CD4-positive, alpha-beta T cell treated with Interleukin-17A for 4 hours (primary cell): ENCODE measurements around the gene ZBTB20.

Experiments used
- DNase-seq: peaks from one replicate; pipeline ENCODE4 v3.0.0-alpha.2; 2020; ENCODE audit warnings: mixed read lengths

The ZBTB20 gene

GRCh38 chr3:114563720-114564119 lies 583.4 kb downstream of the ZBTB20 start:
- DNase-seq = no peak

DNA sequence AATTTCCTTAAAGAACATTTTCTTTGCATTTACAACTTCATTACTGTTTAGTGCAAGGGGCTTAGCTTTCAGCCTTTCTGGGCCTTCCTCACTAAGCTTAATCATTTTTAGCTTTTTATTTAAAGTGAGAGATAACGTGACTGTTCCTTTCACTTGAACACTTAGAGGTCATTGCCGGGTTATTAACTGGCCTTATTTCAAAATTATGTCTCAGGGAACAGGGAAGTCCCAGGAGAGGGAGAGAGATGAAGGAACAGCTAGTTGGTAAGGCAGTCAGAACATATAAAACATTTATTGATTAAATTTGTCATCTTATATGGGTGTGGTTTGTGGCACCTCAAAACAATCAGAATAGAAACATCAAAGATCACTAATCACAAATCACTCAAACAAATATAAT lies 584.5 kb downstream of the ZBTB20 start:
- DNase-seq = no peak

DNA sequence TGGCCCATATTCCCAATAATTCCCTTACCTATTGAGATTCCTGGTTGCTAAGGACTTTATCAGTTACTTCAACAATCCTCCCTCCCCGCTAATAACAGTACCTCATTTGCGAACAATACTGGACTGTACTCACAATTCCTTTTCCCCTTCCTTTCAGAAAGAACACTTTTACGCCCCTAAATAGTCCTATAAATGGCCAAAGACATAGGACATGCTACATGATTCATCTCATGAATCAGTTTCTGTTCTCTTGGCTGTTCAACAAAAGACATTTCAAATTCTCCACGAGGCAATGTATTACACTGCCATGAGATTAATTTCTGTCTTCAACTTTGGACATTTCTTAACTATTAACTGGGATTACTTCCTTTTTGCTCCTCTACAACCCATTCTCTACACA lies 588.8 kb downstream of the ZBTB20 start:
- no peak for DNase-seq

DNA sequence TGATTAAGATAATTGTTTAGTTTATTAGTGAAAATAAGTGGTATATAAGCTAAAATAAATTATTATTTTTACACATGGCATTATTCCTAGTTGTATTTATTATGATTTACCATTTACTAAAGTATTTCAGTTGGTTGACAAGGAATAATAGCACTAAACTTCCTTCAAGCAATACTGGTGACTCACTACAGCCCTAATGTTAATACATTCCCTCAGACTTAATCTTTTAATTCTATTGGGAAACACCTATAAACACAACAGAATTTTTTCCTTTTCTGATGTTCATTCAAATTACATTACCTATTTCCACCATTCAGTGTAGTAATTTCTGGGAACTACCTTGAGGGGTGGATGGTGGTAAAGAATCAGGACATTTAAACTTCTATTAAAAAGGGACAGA lies 589.3 kb downstream of the ZBTB20 start:
- no peak for DNase-seq

DNA sequence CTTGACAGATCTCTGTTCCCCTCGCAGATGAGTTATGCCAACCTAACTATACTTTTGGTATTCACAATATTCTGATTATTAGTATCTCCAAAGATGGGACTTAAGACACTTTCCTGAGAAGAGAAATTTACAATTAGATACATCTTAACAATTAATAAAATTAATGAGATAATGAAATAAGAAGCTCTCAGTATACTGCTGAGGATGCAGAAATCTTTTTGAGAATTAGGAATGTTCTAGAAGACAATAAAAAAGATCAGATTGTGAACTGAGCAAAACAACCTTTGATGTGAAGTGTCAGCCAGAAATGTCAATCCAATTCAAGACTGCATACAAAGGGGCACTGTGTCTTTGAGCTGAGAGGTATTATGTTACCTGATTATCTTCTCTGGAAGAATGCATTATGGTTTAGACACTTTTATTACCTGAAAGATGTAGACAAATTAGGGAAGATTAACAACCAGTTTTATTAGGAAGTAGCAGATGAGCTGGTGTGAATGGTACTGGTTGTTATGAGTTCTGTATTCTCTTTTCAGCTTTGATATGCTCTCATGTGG lies 590.4 kb downstream of the ZBTB20 start:
- no peak for DNase-seq

DNA sequence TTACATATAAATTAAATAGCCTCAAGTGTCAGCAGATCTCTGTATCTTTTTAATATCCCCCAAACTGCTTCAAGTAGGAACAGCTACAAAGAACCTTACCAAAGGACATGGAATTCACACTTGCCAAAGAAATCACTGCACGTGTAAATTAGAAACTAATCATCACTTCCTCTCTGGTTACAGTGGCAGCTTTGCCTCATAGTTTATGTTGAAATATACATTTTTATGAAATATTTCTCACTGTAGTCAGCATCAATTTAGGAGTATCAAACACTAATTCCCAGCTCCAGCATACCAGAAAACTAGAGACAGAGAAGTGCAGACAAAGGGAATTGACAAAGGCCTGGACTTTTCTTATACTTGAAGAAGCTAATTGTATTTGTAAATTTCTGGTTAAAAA lies 592.4 kb downstream of the ZBTB20 start:
- DNase-seq = no peak

GRCh38 chr3:114553949-114554593 lies 593.0 kb downstream of the ZBTB20 start:
- DNase-seq = no peak

DNA sequence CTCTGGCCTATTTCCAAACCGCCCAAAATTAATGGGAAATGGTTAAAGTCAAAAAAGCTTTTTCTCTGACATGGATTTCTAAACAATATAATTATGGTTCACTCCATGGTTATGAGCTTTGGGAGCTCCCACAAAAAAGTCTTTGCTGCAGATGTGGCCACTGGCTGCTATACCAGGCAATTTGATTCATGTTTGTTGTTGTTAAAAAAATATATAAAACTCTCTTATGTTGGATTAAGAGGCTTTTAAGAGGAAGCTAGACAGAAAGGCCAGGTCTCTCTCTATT lies 594.6 kb downstream of the ZBTB20 start:
- DNase-seq = no peak

DNA sequence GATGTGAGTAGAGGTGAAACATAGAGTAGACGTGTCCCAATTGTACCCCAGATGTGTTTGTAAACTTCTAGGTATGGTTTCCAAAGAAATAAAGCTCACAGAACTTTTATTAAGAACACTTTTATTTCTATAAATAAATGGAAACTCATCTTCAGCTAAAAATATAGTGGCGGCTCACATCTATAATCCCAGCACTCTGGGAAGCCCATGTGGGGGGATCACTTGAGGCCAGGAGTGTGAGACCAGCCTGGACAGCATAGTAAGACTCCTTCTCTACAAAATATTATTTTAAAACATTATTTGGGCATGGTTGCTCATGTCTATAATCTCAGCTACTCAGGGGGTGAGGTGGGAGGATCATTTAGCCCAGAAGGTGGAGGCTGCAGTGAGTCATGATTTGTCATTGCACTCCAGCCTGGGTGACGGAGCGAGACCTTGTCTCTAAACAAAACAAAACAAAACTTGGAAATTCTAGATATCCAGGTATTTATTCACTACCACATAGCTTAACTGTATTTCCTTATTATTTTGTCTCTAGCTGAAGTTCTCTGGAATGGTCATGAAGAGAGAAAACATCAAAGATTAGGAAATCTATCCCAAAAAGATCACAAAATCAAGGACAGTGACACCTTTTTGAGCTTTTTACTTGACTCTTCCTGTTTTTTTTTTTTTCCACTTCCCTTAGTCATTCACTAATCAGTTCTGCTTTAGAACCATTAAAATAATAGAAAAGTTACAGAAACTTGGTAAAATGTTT lies 595.1 kb downstream of the ZBTB20 start:
- DNase-seq = no peak

- no peak for DNase-seq
These were observed 596.9 kb downstream of the ZBTB20 start for GRCh38 chr3:114550165-114550564.

GRCh38 chr3:114545193-114545592 lies 601.9 kb downstream of the ZBTB20 start:
- no peak for DNase-seq

- DNase-seq = no peak
These were observed 604.7 kb downstream of the ZBTB20 start for GRCh38 chr3:114542359-114542758.

DNA sequence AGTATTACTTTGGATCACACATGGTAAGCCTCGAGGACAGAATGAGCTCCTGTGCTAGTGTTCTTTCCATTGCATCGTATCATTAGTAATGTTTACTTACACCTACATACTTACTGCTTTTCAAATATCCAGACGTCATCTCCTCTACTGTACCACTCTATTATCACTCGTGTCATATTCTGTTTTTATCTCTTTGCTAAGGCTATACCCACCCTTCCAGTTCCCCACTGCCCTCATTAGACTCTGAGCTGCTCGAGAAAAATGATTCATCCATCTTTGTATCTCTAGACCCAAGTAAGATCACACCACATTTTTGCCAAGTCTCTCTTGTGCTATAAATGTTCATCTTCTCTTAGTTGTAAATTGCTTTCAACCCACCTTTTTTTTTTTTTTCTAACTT lies 607.6 kb downstream of the ZBTB20 start:
- no peak for DNase-seq

GRCh38 chr3:114538211-114538610 lies 608.9 kb downstream of the ZBTB20 start:
- DNase-seq = no peak

GRCh38 chr3:114528517-114528916 lies 618.6 kb downstream of the ZBTB20 start:
- DNase-seq = no peak

DNA sequence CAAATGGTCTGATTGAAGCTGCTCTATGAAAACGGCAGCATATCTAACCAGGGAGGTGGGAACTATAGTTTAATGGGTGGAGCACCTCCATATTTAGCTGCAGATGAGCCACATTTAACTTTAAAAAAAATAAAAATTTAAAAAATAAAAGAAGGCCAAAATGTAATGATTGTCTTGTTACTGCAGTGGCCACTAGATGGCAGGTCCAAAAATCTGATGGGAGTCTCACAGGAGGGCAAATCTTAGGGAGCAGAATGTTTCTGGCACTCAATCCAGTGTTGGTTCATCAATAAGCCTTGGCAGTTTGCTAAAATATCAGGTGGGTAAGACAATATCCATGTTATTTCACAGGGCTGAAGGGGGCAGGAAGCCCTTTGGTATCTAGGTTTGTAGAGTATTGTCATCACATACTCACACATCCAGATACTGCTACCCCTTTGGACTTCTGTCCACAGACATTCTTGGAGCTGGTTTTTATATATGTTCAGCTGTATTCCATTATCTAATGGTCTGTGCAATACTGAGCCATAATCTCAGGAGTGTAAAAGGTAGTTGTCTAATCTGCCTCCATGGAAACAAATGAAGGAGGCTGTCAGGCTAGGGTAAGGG lies 619.9 kb downstream of the ZBTB20 start:
- no peak for DNase-seq

- no peak for DNase-seq
These were observed 621.8 kb downstream of the ZBTB20 start for GRCh38 chr3:114525278-114525677.

DNA sequence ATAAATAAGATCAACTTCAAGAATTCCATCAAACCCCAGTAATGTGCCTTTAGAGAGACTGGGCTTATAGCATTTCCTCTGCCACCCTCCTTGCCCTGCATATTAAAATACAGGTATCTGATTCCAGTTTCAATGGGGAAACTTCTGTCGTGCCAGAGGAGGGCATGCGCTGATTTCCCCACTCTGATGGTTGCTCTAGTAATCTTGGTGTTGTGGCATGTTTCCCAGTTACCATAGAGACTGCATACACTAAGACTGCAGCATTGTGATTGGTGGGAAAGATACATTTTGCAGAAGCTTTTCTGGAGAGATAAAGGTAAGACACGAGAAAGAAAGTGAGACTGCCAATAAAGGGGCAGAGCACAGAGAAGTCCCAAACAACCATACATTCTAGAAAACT lies 627.7 kb downstream of the ZBTB20 start:
- DNase-seq = no peak

DNA sequence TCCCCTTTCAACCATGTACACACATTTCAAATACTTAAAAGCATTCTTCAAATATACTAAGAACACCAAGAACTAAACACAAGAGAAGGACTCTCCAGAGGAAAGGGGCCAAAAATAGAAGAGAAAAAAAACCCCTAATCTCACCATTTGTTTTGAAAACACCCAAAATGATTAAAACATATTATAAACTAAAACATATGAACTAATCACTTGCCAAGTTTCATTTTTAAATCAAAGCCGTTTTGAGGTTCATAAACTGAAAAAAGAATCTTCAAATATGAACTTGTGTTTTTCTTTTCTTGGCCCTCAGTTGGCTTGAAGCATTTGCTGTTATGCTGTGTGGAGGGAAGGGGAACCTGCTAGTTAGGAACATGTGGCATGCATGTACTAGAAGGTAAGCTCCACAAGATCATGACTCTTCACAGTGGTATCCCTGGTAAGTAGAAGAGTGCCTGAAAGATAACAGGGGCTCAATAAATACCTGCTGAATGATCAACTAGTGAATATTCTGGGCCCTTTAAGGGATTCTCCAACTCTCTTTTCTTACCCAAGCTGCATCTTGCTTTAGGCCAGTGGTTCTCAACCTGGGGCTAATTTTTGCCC lies 628.8 kb downstream of the ZBTB20 start:
- DNase-seq = no peak

DNA sequence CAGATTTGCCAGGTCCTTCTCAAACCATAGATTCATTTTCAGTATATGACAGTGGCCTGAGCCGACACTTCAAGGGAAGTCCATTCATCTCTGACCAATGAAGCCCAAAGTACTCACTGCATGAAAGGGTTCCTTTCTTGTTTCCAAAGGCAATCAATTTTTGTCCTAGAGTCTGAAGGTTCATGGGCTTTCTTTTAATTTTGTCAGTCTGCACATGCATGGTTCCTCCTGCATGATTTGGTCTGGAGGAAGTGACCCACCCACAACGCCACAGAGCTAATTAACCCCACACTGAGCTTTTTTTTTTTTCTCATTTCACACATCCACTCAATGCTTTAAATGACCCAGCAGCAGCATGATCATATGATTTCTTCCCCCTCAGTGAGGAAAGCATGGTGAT lies 636.9 kb downstream of the ZBTB20 start:
- no peak for DNase-seq

DNA sequence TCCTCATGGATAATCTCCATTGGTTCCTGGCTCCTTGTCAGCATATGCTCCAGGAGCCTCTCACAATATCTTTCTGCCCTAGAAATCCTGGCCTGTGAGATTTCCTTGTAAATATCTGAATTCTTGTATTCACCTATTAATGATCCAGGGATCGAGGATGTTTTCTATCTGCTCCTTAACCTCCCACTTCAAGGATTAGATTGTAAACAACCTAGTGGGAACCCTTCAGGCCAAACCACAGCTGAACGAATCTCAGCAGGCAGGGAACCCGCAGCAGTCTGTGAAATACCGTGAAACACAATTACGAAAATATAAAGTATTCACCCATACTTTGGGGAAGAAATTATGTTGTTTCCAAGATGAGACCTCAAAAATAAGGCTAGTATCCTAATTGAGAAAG lies 637.3 kb downstream of the ZBTB20 start:
- no peak for DNase-seq

DNA sequence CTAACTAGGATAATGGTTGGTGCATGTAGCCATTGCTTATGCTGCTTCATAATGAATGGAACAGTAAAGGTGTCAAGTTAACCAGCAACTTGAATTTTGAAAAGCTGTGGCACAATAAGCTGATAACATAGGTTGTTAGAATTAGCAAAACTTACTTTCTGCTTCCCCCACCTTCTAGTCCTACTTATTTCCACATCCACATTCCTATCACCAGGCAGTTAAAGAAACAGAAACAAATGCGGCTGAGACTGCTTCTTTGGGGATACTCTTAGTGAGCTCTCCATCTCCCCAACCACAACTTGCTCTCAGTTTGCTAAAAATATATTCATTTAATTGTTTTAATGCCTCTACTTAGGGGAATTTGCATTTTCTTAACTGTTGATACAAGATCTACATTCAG lies 638.1 kb downstream of the ZBTB20 start:
- no peak for DNase-seq

DNA sequence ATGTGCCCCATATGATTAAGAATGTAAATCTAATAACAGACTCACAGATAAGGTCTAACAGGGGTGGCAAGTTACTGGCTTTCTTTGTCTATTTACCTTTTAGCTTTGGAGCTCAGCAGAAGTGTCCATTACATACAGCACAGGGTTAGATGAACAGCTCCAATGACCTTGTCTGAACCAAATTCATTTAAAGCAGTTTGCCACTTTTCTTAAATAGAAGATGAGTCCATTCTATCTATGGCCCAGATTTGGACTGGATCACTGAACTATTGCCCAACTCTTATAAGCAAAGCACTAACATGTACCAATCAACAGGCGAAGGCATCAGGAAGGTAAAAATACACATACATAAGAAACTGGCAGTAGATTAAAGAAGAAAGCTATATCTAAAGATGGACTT lies 638.9 kb downstream of the ZBTB20 start:
- no peak for DNase-seq
